NCI-H1105 treated with DMSO at 0.1 percent for 48 hours (cell line): ENCODE measurements around the gene CALR3.

Source experiments
- DNase-seq: peaks from one replicate; lab custom pipeline; 2025; lab: John Stamatoyannopoulos, UW

Gene CALR3

DNA sequence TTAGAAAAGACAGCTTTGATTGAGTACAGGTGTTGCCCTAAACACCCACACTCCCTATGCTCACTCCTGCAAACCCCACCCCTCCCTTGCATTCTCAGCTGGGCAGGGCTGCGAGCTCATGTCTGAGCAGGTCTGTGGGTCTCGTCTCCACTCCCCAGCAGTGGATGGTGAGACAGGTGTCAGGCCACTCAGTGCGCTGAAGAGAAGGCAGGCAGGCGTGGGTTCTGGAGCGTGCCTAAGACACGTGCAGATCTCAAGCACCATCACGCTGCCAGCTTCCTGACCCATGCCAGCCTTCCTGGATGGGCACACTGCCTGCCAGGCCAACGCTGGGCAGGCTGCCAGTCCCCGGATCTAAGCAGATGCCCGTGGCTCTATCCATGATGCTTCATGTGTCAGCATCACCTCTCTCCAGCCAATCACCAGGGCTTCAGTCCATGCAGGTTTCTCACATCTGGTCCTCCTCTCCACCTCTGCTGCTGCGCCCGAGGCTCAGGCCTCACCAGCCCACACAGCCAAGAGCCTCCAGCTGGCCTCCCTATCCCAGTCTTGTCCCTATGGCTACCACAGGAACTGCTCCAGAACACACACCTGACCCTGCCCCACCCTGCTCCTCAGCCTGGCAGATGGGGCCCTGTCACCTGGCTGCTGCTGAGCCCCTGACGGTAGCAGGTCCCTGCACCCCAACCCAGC, 66.8 kb downstream of the CALR3 start:
- peak; percentile 97 for DNase-seq
